RPMI7951 (cell line): ENCODE results near the gene SNRPF. TPM values are rescaled to one million over a fixed set of nuclear protein-coding genes. Genes with fewer than 3 reads are reported as not detected.

Experiments used
- DNase-seq: peaks from one replicate; pipeline ENCODE4 v3.0.0-alpha.2; 2012; ENCODE audit warnings: low read depth
- total RNA-seq: library from RNA; depleted of rRNA; stranded (reverse); fragments of >200 nt; shearing (Covaris generic); gene quantifications from 2 replicates; pipeline ENCODE4 v1.2.3, GENCODE V29; 2014; rRNA removed

Gene SNRPF
- total RNA-seq, 1 experiment from 2014 or later: 29.6 TPM

GRCh38 chr12:95859344-95859816, 628 bp downstream of the SNRPF start:
- DNase-seq: peak; percentile 22

GRCh38 chr12:95859947-95860850, 1.4 kb downstream of the SNRPF start:
- no peak for DNase-seq

DNA sequence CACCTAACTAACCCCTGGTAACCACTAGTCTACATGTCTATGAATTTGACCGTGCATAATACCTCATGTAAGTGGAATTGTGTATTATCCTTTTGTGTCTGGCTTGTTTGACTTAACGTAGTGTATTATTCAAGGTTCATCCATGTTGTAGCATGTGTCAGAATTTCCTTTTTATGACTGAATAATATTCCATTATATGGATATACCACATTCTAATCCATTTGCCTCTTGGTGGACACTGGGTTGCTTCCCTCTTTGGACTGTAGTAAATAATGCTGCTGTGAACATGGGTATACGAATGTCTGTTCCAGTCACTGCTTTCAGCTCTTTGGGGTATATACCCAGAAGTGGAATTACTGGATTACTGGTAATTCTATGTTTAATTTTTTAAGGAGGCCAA, 3.3 kb downstream of the SNRPF start:
- DNase-seq: no peak

DNA sequence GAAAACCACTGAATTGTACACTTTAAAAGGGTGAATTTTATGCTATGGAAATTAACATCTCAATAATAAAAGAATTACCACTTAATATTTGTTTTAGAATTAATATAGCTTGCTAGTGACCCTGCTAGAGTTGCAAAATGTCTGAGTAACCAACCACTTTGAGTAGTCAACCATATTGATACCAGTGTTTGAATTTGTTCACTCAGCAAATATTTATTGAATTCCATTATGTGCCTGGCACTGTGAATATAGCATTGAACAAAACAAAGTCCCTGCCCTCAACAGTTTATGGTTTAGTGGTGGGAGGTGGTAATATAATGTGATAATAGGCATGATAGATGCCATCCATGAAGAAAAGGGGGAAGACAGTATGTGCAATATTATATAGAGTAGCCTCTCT, 4.6 kb downstream of the SNRPF start:
- no peak for DNase-seq

DNA sequence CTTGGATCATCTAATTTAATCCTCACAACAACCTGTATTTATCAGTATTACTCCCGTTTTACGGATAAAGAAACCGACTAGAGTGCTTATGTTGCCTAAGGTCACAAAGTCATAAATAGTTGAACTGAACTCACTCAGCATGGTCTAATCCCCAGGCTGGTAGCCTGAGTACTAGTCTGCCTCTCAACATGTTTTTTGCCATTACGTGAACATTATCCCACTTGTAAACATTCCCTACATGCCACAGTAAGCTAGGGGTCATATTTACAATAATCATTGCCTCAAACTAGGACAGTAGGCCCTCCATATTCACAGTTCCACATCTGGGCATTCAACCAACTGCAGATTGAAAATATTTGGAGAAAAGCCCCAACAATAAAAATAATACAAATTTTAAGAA, 12.1 kb downstream of the SNRPF start:
- DNase-seq: no peak

DNA sequence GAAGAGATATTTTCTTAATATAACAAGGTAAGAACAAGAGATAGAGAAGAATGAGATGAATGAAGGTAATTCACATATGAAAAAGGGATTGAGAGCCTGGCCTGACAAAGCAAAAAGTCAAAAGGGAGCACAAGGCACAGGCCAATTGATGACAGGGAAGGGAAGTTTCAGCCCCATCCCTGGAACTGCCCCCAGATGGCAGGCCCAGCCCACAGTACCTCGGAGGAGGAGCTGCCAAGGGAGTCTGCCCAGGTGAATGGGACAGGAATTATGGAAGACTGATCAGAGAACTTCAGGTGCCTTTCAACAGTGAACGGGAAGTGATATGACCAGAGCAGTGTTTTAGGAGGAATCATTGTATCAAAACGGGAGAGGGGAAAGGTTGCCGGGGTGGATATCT, 15.7 kb downstream of the SNRPF start:
- DNase-seq: no peak

- DNase-seq: peak; percentile 28
Observed at GRCh38 chr12:95877622-95878021, 18.9 kb downstream of the SNRPF start.

- no peak for DNase-seq
Observed at GRCh38 chr12:95880895-95881294, 22.1 kb downstream of the SNRPF start.

- peak; percentile 40 for DNase-seq
Observed at GRCh38 chr12:95881331-95881955, 22.7 kb downstream of the SNRPF start.

DNA sequence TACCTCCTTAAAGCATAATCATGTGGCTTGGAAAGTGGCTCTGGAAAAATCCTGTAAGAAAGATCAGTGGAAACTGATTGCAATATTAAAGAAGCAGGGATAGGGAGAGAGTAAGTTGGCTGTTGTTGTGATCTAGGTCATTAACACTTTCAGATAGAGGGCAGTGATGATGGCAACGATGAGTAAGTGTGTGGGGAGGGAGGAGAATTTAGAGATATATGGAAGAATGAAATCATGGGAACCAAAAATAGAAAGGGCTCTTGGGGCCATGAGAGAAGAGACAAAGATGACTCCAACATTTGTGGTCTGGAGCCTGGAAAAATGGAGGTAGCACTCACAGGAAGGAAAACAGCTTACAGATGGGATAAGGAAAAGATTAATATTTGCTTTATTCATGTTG, 23.3 kb downstream of the SNRPF start:
- peak; percentile 45 for DNase-seq

DNA sequence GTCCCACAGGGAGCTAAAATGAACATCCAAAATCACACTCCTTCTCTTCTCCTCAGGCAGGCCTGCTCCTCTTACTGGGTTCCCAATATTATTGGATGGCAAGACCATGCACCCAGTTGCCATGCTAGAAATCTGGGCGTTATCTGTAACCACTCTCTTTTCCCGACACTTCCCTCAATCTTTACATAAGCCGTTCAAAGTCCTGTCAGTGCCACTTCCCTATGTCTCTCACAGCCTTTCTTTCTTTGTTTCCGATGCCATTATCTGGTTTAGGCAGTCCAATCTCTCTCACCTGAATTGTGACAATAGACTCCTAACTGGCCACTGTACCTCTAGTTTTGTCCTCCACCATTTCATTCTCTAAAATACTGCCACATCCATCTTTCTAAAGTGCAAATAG, 24.1 kb downstream of the SNRPF start:
- no peak for DNase-seq

GRCh38 chr12:95884998-95885397, 26.2 kb downstream of the SNRPF start:
- peak; percentile 40 for DNase-seq

DNA sequence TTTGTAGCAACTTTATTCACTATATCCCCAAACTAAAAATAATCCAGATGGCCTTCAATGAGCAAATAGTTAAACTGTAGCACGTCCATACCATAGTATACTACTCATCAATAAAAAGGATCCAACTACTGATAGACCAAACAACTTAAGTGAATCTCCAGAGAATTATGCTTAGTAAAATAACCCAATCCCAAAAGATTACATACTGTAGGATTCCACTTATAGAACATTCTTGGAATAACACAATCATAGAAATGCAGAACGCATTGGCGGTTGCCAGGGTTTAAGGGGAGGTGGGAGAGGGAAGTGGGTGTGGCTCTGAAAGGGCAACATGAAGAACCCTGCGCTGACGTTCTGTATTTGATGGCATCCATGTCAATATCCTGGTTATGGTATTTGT, 28.6 kb downstream of the SNRPF start:
- DNase-seq: no peak

GRCh38 chr12:95890958-95891357, 32.2 kb downstream of the SNRPF start:
- no peak for DNase-seq

DNA sequence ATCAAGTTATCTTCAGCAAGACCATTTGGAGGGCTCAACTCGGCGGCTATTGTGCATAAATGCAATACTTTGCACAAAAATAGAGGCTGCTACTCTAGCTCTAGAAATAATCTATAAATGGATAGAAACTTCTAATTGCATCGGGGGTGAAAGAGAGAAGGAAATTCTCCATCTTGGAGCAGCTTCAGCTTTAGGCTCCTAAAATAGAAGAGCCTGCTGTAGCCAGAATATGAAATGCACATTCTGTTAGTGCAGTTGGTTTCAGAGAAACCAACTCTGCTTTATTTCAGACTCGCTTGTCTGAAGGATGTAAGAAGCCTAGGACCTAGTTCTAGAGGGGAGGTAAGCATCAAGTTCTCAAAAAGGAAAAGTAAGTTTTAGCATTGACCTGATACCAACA, 38.1 kb downstream of the SNRPF start:
- no peak for DNase-seq

GRCh38 chr12:95898081-95898480, 39.3 kb downstream of the SNRPF start:
- no peak for DNase-seq

DNA sequence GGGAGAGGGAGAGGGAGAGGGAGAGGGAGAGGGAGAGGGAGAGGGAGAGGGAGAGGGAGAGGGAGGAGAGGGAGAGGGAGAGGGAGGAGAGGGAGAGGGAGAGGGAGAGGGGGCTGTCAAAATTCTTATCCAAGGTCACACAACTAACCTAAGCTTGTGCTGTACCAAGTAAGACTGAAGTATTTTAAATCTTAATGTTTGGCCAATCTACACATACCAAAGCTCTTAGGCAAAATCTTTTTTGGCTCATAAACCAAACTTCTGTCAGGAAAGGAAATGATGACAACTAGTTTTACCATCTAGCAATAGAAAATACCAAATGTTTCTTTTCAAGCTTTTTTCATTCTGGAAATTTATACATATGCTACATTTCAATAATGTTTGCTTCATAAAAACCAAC, 49.8 kb downstream of the SNRPF start:
- no peak for DNase-seq

DNA sequence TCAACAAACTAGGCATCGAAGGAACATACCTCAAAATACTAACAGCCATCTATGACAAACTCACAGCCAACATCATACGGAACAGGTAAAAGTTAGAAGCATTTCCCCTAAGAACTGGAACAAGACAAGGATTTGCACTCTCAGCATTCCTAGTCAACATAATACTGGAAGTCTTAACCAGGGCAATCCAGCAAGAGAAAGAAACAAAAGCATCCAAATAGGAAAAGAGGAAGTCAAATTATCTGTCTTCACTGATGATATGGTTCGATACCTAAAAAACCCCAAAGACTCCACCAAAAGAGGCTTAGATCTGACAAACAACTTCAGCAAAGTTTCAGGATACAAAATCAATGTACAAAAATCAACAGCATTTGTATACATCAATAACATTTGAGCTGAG, 51.1 kb downstream of the SNRPF start:
- DNase-seq: no peak

Other genes starting within 250 kb of the SNRPF start
- gene NTN4, start 68.2 kb upstream of the SNRPF start, total RNA-seq: 1.4 and 3.1 TPM in 2 replicates
- gene CCDC38, start 83.7 kb downstream of the SNRPF start, total RNA-seq: not detected in 2 replicates
- gene AMDHD1, start 84.4 kb downstream of the SNRPF start, total RNA-seq: 0.39 and 1.6 TPM in 2 replicates
- gene HAL, start 137.4 kb downstream of the SNRPF start, total RNA-seq: not detected in 2 replicates
- gene LTA4H, start 176.6 kb downstream of the SNRPF start, total RNA-seq: 43.3 and 49.9 TPM in 2 replicates